NCI-H460 (cell line): ENCODE measurements around the gene GID8. TPM values are rescaled to one million over a fixed set of nuclear protein-coding genes. Genes with fewer than 3 reads are reported as not detected.

ENCODE experiments used
- DNase-seq: peaks from one replicate; pipeline ENCODE4 v3.0.0-alpha.2; 2016; ENCODE audit warnings: low read depth; ENCODE audit errors: extremely low read depth
- total RNA-seq: library from RNA; depleted of rRNA; stranded (reverse); fragments of >200 nt; shearing (Covaris generic); gene quantifications from 2 replicates; pipeline ENCODE4 v1.2.3, GENCODE V29; 2014

The GID8 gene
- total RNA-seq, 1 experiment from 2014 or later, result 22.6 TPM

GRCh38 chr20:62940875-62941274 lies 2.9 kb downstream of the GID8 start:
- no peak for DNase-seq

GRCh38 chr20:62941792-62942191 lies 3.8 kb downstream of the GID8 start:
- no peak for DNase-seq

- DNase-seq, result no peak
Measured at GRCh38 chr20:62942456-62942855, 4.5 kb downstream of the GID8 start.

- no peak for DNase-seq
Measured at GRCh38 chr20:62943396-62943795, 5.4 kb downstream of the GID8 start.

DNA sequence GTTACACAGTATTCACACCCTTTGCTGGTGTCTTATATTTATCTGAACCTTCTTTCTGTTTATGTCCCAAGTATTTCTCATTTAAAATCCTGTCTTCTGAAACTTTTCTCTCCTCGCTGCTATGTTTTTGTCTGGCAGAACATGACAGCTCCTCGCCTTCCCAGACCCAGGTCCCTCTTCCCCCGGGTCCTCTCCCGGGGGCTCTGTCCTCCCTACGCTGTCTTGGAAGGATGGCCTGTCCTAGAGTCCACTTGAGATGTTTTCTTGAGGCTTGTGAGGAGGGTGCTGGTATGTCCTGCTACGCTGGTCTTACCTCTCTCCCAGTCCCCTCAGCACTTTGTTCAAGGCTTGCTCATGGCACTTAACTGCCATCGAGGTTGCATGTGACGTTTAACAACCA lies 6.2 kb downstream of the GID8 start:
- no peak for DNase-seq

DNA sequence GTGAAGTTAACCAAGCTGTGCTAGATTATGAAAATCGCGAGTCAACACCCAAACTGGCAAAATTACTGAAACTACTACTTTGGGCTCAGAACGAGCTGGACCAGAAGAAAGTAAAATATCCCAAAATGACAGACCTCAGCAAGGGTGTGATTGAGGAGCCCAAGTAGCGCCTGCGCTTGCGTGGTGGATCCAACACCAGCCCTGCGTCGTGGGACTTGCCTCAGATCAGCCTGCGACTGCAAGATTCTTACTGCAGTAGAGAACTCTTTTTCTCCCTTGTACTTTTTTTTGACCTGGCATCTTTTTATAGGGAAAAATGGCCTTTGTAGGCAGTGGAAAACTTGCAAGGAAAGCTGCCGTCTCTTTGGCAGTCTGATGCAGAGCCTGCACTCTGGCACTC lies 6.8 kb downstream of the GID8 start:
- no peak for DNase-seq

DNA sequence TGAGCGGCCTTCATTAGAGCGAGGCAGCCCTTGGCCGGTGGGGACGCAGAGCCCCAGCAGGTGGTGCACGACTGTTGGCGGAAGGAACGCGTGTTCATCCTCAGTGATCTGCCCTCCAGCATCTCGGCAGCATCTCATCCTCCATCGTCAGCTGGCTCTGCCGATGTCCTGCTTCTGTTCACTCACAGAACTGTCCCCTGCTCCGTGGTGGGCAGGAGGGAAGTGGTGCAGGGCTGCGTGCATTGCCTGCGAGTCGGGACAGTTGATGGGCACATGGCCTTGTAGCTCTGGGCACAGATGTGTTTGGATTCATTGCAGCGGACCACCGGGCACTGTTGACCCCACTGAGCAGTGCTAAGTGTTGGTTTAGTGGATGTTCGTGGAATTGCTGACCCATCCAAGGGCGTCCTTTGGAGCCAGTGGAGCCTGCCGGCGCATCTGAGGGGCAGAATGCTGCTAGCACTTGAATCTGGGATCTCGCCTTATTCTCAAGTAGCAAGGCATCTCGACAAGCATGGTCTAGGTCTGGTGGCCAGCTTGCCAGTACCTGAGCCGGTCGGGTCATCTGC lies 7.9 kb downstream of the GID8 start:
- DNase-seq, result no peak

GRCh38 chr20:62946918-62947317 lies 9.0 kb downstream of the GID8 start:
- no peak for DNase-seq

- DNase-seq, result no peak
Measured at GRCh38 chr20:62947532-62948300, 9.8 kb downstream of the GID8 start.

GRCh38 chr20:62949153-62949821 lies 11.3 kb downstream of the GID8 start:
- DNase-seq, result no peak

DNA sequence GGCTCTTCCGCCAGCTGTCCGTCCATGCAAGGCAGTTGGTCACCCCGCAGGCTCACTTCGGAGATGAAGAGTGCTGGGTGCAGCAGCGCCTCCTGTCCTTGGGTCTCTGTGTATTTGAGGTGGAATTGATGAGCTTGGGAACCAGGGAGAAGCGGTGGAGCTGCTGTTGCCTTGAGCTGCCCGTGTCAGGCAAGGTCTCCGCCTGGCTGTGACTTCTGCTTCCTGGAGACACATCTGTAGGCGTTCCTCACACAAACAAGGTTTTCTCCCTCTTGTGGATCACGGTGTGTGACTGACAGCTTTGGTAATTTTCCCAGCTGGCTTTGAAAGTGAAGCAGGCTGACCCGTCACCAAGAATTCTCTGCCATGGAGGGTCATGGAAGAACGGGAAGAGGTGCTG lies 12.0 kb downstream of the GID8 start:
- no peak for DNase-seq

- no peak for DNase-seq
Measured at GRCh38 chr20:62950741-62951140, 12.8 kb downstream of the GID8 start.

GRCh38 chr20:62951143-62951895 lies 13.4 kb downstream of the GID8 start:
- no peak for DNase-seq

DNA sequence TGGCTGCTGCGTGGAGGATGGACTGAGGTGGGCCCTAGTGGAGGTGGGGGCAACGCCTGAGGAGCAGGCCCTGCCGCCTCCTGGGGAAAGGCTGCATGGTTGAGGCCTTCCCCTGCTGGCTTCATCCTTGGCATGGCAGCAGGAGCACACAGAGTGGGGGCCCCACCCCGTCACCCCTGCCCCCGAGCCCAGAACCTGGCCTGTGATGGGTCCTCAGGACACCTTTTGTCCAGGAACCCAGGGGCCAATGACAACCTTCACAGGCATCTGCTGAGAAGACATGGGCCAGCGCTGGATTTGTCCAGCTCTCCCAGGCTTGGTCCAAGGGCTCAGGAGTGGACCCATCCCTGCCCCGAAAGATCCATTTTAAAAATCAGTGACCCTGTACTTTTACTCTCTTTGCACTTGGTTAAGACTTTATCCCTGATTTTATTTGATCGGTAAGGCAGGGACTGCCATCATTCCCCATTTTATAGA lies 14.0 kb downstream of the GID8 start:
- no peak for DNase-seq

DNA sequence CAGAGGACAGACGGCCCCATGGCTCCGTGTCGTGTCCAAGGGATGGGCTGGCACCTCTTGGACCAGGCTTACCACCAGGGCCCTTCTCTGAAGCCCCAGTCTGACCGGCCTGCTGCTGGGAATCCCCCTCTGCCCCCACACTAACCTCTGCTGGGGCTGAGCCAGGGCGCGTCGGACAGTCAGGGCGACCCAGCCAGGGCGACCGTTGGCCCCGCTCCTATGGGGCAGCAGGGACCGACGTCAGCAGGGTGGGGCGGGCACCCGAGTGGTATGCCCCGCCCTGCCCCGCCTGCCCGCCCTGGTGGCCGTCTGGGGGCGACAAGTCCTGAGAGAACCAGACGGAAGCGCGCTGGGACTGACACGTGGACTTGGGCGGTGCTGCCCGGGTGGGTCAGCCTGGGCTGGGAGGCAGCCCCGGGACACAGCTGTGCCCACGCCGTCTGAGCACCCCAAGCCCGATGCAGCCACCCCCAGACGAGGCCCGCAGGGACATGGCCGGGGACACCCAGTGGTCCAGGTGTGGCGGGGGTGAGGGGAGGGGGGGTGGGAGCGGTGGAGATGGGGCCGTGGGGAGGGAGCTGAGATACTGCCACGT lies 14.5 kb downstream of the GID8 start, which contains the start of gene SLC17A9:
TSS of gene SLC17A9 (plus strand) at position 337 of the 595 bp plus-strand sequence. CDS start at position 459, 122 bp downstream.
- DNase-seq, result peak; percentile 63

DNA sequence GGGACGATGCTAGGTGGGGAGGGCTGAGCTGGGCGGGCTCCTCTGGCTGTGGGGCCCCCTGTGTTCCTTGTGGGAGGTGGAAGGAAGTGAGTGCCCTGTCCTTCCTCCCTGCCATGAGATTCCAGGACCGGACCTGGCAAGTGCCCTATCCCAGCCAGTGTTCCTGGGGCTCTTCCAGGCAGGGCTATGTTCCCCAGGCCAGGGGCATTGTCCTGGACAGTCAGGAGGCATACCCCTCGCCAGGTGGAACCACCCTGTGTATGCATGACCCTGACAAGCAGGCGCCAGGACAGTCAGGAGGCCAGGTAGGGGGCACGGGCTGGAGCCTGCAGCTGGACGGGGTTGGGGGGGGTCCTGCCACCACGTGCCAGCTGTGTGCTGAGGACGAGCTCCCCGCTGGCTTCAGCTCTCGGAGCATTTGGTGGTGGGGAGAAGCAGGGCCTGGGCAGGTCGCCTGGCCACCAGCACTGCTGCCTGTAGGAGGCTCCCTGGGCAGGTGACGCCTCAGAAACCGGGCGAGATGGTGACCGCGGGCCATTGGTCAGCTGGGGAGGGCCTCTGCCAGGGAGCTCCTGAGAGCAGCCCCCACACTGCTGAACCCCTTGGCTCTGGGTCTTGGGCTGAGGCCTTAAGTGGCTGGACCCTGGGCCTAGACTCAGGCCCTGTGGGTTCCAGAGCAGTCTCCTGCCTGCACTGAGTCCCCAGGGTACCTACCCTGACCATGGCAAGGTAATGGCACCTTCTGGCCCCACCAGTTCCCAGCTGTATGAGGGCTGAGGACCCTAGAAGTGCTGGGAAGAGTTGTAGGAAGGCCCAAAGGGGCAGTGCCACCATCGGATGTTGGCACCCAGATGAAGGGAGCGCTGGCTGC lies 15.3 kb downstream of the GID8 start:
- DNase-seq, result no peak

- peak; percentile 67 for DNase-seq
Measured at GRCh38 chr20:62953839-62954703, 16.1 kb downstream of the GID8 start.

DNA sequence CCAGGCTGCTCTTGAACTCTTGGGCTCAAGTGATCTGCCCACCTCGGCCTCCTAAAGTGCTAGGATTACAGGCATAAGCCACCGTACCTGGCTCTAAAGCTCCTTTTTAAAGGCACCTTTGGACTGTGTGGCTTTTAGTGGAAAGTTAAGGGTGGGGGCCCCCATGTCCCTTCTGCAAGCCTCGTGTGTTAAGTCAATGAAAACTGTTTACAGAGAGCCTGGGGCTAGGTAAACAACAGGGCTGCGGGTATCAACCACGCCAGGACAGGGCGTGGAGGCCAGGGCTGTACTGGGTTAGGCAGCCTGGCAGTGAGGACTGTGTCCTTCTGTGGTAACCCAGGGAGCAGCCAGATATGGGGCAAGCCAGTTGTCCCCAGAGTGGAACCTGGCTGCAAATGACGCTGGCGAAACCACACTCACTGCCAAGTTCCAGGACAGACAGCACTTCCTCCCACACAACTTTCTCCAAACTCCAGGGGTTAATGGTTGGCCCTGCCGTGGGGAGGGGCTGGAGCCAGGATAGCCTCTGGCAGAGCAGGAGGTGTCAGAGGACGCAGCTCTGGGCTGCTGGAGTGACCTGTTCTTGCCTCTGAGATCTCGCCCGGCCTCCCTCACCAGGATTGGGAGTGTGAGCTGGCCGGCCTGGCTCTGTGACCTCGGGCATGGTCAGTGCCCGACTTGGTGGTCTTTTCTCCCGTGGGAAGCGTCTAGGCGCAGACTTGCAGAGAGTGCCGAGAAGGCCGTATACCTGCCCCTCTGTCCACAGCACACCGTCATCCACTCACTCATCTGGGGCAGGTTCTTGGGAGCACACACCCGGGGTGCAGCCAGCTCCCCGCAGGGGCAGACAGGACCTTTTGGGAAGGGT lies 17.8 kb downstream of the GID8 start:
- DNase-seq, result no peak
